KMS-11 (cell line): ENCODE measurements around the gene CLUH.

Experiments used
- H2AFZ ChIP-seq: fragments of 200-600 bp; sonication (generic); 2 replicates; pipeline ENCODE4 v1.6.1; 2016; ENCODE audit warnings: antibody characterized with exemption, mixed run types, low read depth
- H3K27ac ChIP-seq: fragments of 200-600 bp; sonication (generic); 2 replicates; pipeline ENCODE4 v1.6.1; 2016; ENCODE audit warnings: mild to moderate bottlenecking, mixed run types
- H3K27me3 ChIP-seq: fragments of 200-600 bp; sonication (generic); 2 replicates; pipeline ENCODE4 v1.6.1; 2017; ENCODE audit warnings: mild to moderate bottlenecking, low read depth, mixed run types, moderate library complexity; ENCODE audit not compliant: insufficient read depth
- H3K36me3 ChIP-seq: fragments of 200-600 bp; sonication (generic); 2 replicates; pipeline ENCODE4 v1.6.1; 2017; ENCODE audit warnings: mild to moderate bottlenecking, mixed run types; ENCODE audit not compliant: insufficient read depth
- H3K4me1 ChIP-seq: fragments of 200-600 bp; sonication (generic); 2 replicates; pipeline ENCODE4 v1.6.1; 2016; ENCODE audit warnings: mild to moderate bottlenecking, low read depth, mixed run types; ENCODE audit not compliant: poor library complexity, severe bottlenecking
- H3K4me2 ChIP-seq: fragments of 200-600 bp; sonication (generic); 2 replicates; pipeline ENCODE4 v1.7.0; 2016; ENCODE audit warnings: mild to moderate bottlenecking, mixed run types
- H3K4me3 ChIP-seq: fragments of 200-600 bp; sonication (generic); IDR thresholded peaks from 2 replicates; pipeline ENCODE4 v1.6.1; 2017; ENCODE audit warnings: low read depth, low read length, mixed read lengths; ENCODE audit not compliant: insufficient read depth
- H3K79me2 ChIP-seq: fragments of 200-600 bp; sonication (generic); 2 replicates; pipeline ENCODE4 v1.6.1; 2016; ENCODE audit warnings: low read depth, mixed run types; ENCODE audit not compliant: insufficient read depth
- H3K9ac ChIP-seq: fragments of 200-600 bp; sonication (generic); 2 replicates; pipeline ENCODE4 v1.6.1; 2016; ENCODE audit warnings: mild to moderate bottlenecking, mixed run types
- H4K20me1 ChIP-seq: fragments of 200-600 bp; sonication (generic); 2 replicates; pipeline ENCODE4 v1.6.1; 2016; ENCODE audit warnings: mild to moderate bottlenecking, mixed run types; ENCODE audit not compliant: insufficient read depth
- CTCF ChIP-seq: fragments of 200-600 bp; sonication (generic); conservative IDR thresholded peaks from 2 replicates; pipeline ENCODE4 v1.6.1; 2017; ENCODE audit warnings: low read depth, mild to moderate bottlenecking, antibody characterized with exemption, low read length, moderate library complexity, mixed read lengths

CLUH gene

GRCh38 chr17:2704890-2705248 lies 6.7 kb downstream of the CLUH start:
- Histone ChIP-seq H3K9ac (no peak overlapping the region), H3K4me1 (peaks cover 7% of the 10 kb centered on the region), H4K20me1 (peaks cover 14% of the 10 kb centered on the region; the same call in 1 of the 2 replicates), H3K27me3 (no peaks in the 10 kb centered on the region), H3K27ac (no peak overlapping the region), H3K4me3 (no peak overlapping the region), H3K4me2 (no peak overlapping the region), H2AFZ (no peak overlapping the region), H3K79me2 (peaks cover 44% of the 10 kb centered on the region), H3K36me3 (no peaks in the 10 kb centered on the region; the same call in 1 of the 2 replicates)
- no peak for TF ChIP-seq CTCF

- Histone ChIP-seq H3K79me2 (peaks cover 37% of the 10 kb centered on the region), H2AFZ (no peak overlapping the region), H3K27me3 (no peaks in the 10 kb centered on the region), H4K20me1 (peaks cover 14% of the 10 kb centered on the region; the same call in 1 of the 2 replicates), H3K27ac (no peak overlapping the region), H3K4me1 (peaks cover under 1% of the 10 kb centered on the region), H3K9ac (no peak overlapping the region), H3K4me2 (no peak overlapping the region), H3K36me3 (no peaks in the 10 kb centered on the region; the same call in 1 of the 2 replicates), H3K4me3 (no peak overlapping the region)
- TF ChIP-seq CTCF, result no peak
These were observed 7.3 kb downstream of the CLUH start for GRCh38 chr17:2704031-2704889.

GRCh38 chr17:2703606-2704005 lies 8.0 kb downstream of the CLUH start:
- Histone ChIP-seq H3K79me2 (peaks cover 31% of the 10 kb centered on the region), H3K4me3 (no peak overlapping the region), H3K27ac (no peak overlapping the region), H3K27me3 (no peaks in the 10 kb centered on the region), H3K36me3 (no peaks in the 10 kb centered on the region; the same call in 1 of the 2 replicates), H3K4me2 (no peak overlapping the region), H2AFZ (no peak overlapping the region), H3K4me1 (no peaks in the 10 kb centered on the region), H4K20me1 (peaks cover 14% of the 10 kb centered on the region; the same call in 1 of the 2 replicates), H3K9ac (no peak overlapping the region)
- TF ChIP-seq CTCF, result no peak

GRCh38 chr17:2703181-2703580 lies 8.4 kb downstream of the CLUH start:
- Histone ChIP-seq H3K36me3 (no peaks in the 10 kb centered on the region; the same call in 1 of the 2 replicates), H3K79me2 (peaks cover 27% of the 10 kb centered on the region), H3K27me3 (no peaks in the 10 kb centered on the region), H2AFZ (no peak overlapping the region), H3K4me3 (no peak overlapping the region), H4K20me1 (peaks cover 10% of the 10 kb centered on the region; the same call in 1 of the 2 replicates), H3K9ac (no peak overlapping the region), H3K4me2 (no peak overlapping the region), H3K27ac (no peak overlapping the region), H3K4me1 (no peaks in the 10 kb centered on the region)
- no peak for TF ChIP-seq CTCF
